Body of pancreas (tissue), 4 donors: Measurements from ENCODE around the gene TMEM86B. TPM values are rescaled to one million over a fixed set of nuclear protein-coding genes. Genes with fewer than 3 reads are reported as not detected.

Experiments used
- ATAC-seq: fragments of 150-250 bp; one replicate; pipeline ENCODE4 v1.9.1; 2016
- DNase-seq, 4 donors: peaks; one replicate each; pipeline ENCODE4 v3.0.0-alpha.2; 2019
- H3K27ac ChIP-seq, 4 donors: fragments of 200-600 bp; sonication (generic); 1 replicate in 3 of 4; 2 replicates in 1 of 4; pipeline versions ENCODE4 v1.5.1 to v1.6.1; 2016 to 2019; ENCODE audit warnings: mild to moderate bottlenecking in 1 of 4, mixed read lengths in 1 of 4, moderate library complexity in 1 of 4
- H3K27me3 ChIP-seq, 2 donors: fragments of 200-600 bp; sonication (generic); one replicate each; pipeline ENCODE4 v1.6.0; 2016; ENCODE audit warnings: mild to moderate bottlenecking in 1 of 2
- H3K36me3 ChIP-seq, 2 donors: fragments of 200-600 bp; sonication (generic); replicated peaks in 1 of 2; 2 replicates each; pipeline ENCODE4 v1.5.1; 2016; ENCODE audit warnings: low read depth in 2 of 2; ENCODE audit not compliant: insufficient read depth in 1 of 2
- H3K4me1 ChIP-seq: fragments of 200-600 bp; sonication (generic); one replicate; pipeline ENCODE4 v1.6.0; 2016
- H3K4me3 ChIP-seq, 2 donors: fragments of 200-600 bp; sonication (generic); 1 replicate in 1 of 2; 2 replicates in 1 of 2; pipeline ENCODE4 v1.5.1; 2016 to 2019
- H3K9me3 ChIP-seq, 3 donors: fragments of 200-600 bp; sonication (generic); 1 replicate in 2 of 3; 2 replicates in 1 of 3; pipeline ENCODE4 v1.5.1; 2016
- CTCF ChIP-seq, 7 experiments: fragments of 450-650 bp in 4 of 7; fragments of 200-600 bp in 3 of 7; sonication (generic) in 3 of 7; IDR thresholded peaks; one replicate each; pipeline ENCODE4 v1.5.1; 2016 to 2019; ENCODE audit warnings: antibody characterized with exemption in 7 of 7
- POLR2A ChIP-seq, 3 donors: fragments of 450-650 bp; IDR thresholded peaks; one replicate each; pipeline ENCODE4 v1.6.1; 2016; ENCODE audit warnings: antibody characterized with exemption in 3 of 3, mild to moderate bottlenecking in 2 of 3
- WGBS, 2 donors: methylation state at CpG; one replicate each; pipeline ENCODE4 v1.1.5; 2017; 5-methylcytosine and 5-hydroxymethylcytosine counted together
- intact Hi-C: fragments of 100-400 bp; cut with DNase I; formaldehyde crosslinking; loops from one replicate; pipeline ENCODE4 v1.15.1; 2023
- total RNA-seq, 2 donors: library from RNA; depleted of rRNA; stranded (reverse); fragments of >200 nt; gene quantifications; one replicate each; pipeline ENCODE4 v1.1.0, GENCODE V29; 2016

Gene TMEM86B
- total RNA-seq, 2 donors from 2014 or later, result 1.6 to 3.0 TPM

- DNase-seq, result no peak
- H3K36me3 ChIP-seq, result peaks cover 0 to 21% of the 10 kb centered on the region in 2 donors
- intact Hi-C loops, result no loop called here
- H3K27ac ChIP-seq, result no peak overlapping the region
- no peak overlapping the region for H3K4me3 ChIP-seq
- H3K9me3 ChIP-seq, result no peaks in the 10 kb centered on the region
- no peaks in the 10 kb centered on the region for H3K27me3 ChIP-seq
- TF ChIP-seq POLR2A (IDR thresholded peaks at IDR 0.05), result no peak
- TF ChIP-seq CTCF (IDR thresholded peaks at IDR 0.05), result no peak
- WGBS, 2 donors, result 84 to 86% methylated on average over 12 to 13 of the region's 13 CpGs
- ATAC-seq, result no peak
- H3K4me1 ChIP-seq, result no peaks in the 10 kb centered on the region
These were observed 1.8 kb upstream of the TMEM86B start for GRCh38 chr19:55230329-55230728.

GRCh38 chr19:55229789-55230182 lies 1.2 kb upstream of the TMEM86B start:
- TF ChIP-seq POLR2A (IDR thresholded peaks at IDR 0.05) (no peak), CTCF (IDR thresholded peaks at IDR 0.05) (no peak)
- no peaks in the 10 kb centered on the region for H3K4me1 ChIP-seq
- no peaks in the 10 kb centered on the region for H3K9me3 ChIP-seq
- peaks cover 0 to 21% of the 10 kb centered on the region in 2 donors for H3K36me3 ChIP-seq
- no peak for ATAC-seq
- intact Hi-C loops, result no loop called here
- DNase-seq, result no peak
- WGBS, 2 donors, result 82 to 88% methylated on average over 5 to 17 of the region's 17 CpGs
- H3K27ac ChIP-seq, result no peak overlapping the region
- H3K27me3 ChIP-seq, result no peaks in the 10 kb centered on the region
- H3K4me3 ChIP-seq, result no peak overlapping the region

GRCh38 chr19:55229145-55229788 lies 704 bp upstream of the TMEM86B start:
- no peaks in the 10 kb centered on the region for H3K4me1 ChIP-seq
- intact Hi-C loops, result no loop called here
- TF ChIP-seq POLR2A (IDR thresholded peaks at IDR 0.05) (no peak), CTCF (IDR thresholded peaks at IDR 0.05) (no peak)
- peaks cover 0 to 18% of the 10 kb centered on the region in 2 donors for H3K36me3 ChIP-seq
- no peak for DNase-seq
- WGBS, 2 donors, result 92 to 95% methylated on average over 14 to 16 of the region's 18 CpGs
- H3K27ac ChIP-seq, result no peak overlapping the region
- no peaks in the 10 kb centered on the region for H3K9me3 ChIP-seq
- no peak overlapping the region for H3K4me3 ChIP-seq
- H3K27me3 ChIP-seq, result no peaks in the 10 kb centered on the region
- no peak for ATAC-seq

- TF ChIP-seq POLR2A (IDR thresholded peaks at IDR 0.05) (no peak), CTCF (IDR thresholded peaks at IDR 0.05) (no peak)
These were observed 560 bp downstream of the TMEM86B start for GRCh38 chr19:55228015-55228391.

More at GRCh38 chr19:55228015-55228391, 560 bp downstream of the TMEM86B start:
- 77 to 89% methylated on average over 10 to 17 of the region's 17 CpGs for WGBS, 2 donors
- intact Hi-C loops, result no loop called here
- Histone ChIP-seq H3K36me3 (peaks cover 0 to 18% of the 10 kb centered on the region in 2 donors), H3K27me3 (no peaks in the 10 kb centered on the region), H3K4me1 (no peaks in the 10 kb centered on the region), H3K9me3 (no peaks in the 10 kb centered on the region), H3K27ac (no peak overlapping the region), H3K4me3 (no peak overlapping the region)
- no peak for DNase-seq
- no peak for ATAC-seq
